Measurements from ENCODE around the gene CPT1B.
A peak's percentile ranks its signal among the peaks of the same experiment; 100 is the strongest.
"Not testable (repeated sequence)": the region's sequence is repeated elsewhere in the genome, so short reads cannot be mapped to it uniquely, and the experiment has no call there.

CPT1B gene

GRCh38 chr22:50535113-50535512 lies 43.1 kb downstream of the CPT1B start:
- DNase-seq (ENCODE audit: low read depth) = no peak
- TF ChIP-seq CTCF (IDR thresholded peaks at IDR 0.05; ENCODE audit: control insufficient read depth, extremely low read depth, insufficient read depth) = no peak

GRCh38 chr22:50533856-50534711 lies 44.1 kb downstream of the CPT1B start:
- not testable (repeated sequence) for DNase-seq (ENCODE audit: low read depth); H3K4me3 ChIP-seq (ENCODE audit: low read depth, low read length)

More at GRCh38 chr22:50535113-50535512, 43.1 kb downstream of the CPT1B start:
- no peak overlapping the region for H3K4me3 ChIP-seq (ENCODE audit: low read depth, low read length)

GRCh38 chr22:50532824-50533796 lies 45.1 kb downstream of the CPT1B start:
- no peak overlapping the region for H3K4me3 ChIP-seq (ENCODE audit: low read depth, low read length)
- no peak for DNase-seq (ENCODE audit: low read depth)
- no peak for TF ChIP-seq CTCF (IDR thresholded peaks at IDR 0.05; ENCODE audit: control insufficient read depth, extremely low read depth, insufficient read depth)

GRCh38 chr22:50531962-50532674 lies 46.1 kb downstream of the CPT1B start:
- peak overlapping the region; percentile 78 for H3K4me3 ChIP-seq (ENCODE audit: low read depth, low read length)
- DNase-seq (ENCODE audit: low read depth) = no peak
- no peak for TF ChIP-seq CTCF (IDR thresholded peaks at IDR 0.05; ENCODE audit: control insufficient read depth, extremely low read depth, insufficient read depth)

GRCh38 chr22:50531546-50531961 lies 46.7 kb downstream of the CPT1B start:
- DNase-seq (ENCODE audit: low read depth) = no peak
- peak overlapping the region; percentile 78 for H3K4me3 ChIP-seq (ENCODE audit: low read depth, low read length)
- no peak for TF ChIP-seq CTCF (IDR thresholded peaks at IDR 0.05; ENCODE audit: control insufficient read depth, extremely low read depth, insufficient read depth)

GRCh38 chr22:50530877-50531545 lies 47.2 kb downstream of the CPT1B start:
- H3K4me3 ChIP-seq (ENCODE audit: low read depth, low read length) = peak overlapping the region; percentile 78
- peak; percentile 65 for DNase-seq (ENCODE audit: low read depth)
- no peak for TF ChIP-seq CTCF (IDR thresholded peaks at IDR 0.05; ENCODE audit: control insufficient read depth, extremely low read depth, insufficient read depth)

Measured in LNCaP clone FGC (cell line).